Astrocyte of the spinal cord (primary cell): ENCODE measurements around the gene AMPD3.

ENCODE experiments used
- DNase-seq: peaks from one replicate; pipeline ENCODE4 v3.0.0; 2011; ENCODE audit warnings: low read depth, low spot score
- H3K4me3 ChIP-seq: 2 replicates; pipeline ENCODE4 v1.5.1; 2011; ENCODE audit warnings: low read depth, mild to moderate bottlenecking, low read length, moderate library complexity
- in situ Hi-C: cut with HindIII; loops from 2 replicates; pipeline ENCODE4 v1.10.0; 2017; ENCODE audit warnings: low sequenced_read_pairs
- TF ChIP-seq, protein P1 (sequence below): IDR thresholded peaks from 2 replicates; pipeline ENCODE4 v1.5.1; 2012; ENCODE audit warnings: low read depth, mild to moderate bottlenecking, low read length, inconsistent platforms

The AMPD3 gene

DNA sequence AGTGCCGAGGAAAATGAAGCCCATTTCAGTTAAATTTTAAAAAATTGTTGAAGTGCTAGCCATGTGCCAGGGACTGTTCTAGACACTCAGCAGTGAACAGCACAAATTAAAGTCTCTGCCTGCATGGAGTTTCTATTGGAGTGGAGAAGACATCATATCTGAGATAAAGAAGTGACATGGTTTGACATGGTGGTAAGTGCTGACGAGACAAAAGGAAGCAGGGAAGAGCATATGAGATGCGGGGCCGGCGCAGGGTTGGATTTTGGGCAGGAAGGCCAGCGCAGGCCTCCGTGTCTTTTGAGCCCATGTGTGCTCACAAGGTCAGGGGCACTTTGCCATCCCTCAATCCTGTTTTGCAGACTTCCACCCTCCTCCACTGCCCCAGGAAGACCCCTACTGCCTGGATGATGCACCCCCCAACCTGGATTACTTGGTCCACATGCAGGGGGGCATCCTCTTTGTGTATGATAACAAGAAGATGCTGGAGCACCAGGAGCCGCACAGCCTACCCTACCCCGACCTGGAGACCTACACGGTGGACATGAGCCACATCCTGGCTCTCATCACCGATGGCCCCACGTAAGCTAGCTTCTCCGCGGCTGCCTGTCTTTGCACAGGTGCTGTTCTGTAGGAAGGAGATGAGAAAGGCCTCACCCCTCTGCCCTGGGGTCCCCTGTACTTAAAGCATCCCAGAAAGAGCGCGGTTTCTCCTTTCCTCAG lies 29.6 kb downstream of the AMPD3 start:
- no peak for DNase-seq
- TF ChIP-seq, protein P1, sequence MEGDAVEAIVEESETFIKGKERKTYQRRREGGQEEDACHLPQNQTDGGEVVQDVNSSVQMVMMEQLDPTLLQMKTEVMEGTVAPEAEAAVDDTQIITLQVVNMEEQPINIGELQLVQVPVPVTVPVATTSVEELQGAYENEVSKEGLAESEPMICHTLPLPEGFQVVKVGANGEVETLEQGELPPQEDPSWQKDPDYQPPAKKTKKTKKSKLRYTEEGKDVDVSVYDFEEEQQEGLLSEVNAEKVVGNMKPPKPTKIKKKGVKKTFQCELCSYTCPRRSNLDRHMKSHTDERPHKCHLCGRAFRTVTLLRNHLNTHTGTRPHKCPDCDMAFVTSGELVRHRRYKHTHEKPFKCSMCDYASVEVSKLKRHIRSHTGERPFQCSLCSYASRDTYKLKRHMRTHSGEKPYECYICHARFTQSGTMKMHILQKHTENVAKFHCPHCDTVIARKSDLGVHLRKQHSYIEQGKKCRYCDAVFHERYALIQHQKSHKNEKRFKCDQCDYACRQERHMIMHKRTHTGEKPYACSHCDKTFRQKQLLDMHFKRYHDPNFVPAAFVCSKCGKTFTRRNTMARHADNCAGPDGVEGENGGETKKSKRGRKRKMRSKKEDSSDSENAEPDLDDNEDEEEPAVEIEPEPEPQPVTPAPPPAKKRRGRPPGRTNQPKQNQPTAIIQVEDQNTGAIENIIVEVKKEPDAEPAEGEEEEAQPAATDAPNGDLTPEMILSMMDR = no peak
- in situ Hi-C loops = no loop called here
- H3K4me3 ChIP-seq = no peak overlapping the region

DNA sequence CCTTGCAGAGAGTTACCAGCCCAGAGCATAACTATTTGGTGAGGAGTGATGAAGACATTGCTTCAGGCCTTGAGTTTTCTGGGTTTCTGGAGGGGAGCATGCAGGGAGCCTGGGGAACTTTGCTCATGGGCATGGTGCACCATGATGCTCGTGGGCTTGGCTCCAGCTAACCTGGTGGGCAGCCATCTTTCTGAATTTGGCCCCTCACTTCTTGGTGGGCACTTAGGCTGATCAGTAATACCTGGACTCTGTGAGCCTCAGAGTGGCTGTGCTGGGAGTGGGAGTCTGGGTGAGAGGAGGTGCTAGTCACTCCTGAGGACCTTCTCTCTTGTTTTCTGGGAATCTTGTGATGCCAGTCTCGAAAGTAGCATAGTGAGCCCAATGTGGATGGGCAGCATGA lies 30.6 kb downstream of the AMPD3 start:
- in situ Hi-C loops = no loop called here
- TF ChIP-seq, protein P1 = no peak
- H3K4me3 ChIP-seq = no peak overlapping the region
- no peak for DNase-seq

DNA sequence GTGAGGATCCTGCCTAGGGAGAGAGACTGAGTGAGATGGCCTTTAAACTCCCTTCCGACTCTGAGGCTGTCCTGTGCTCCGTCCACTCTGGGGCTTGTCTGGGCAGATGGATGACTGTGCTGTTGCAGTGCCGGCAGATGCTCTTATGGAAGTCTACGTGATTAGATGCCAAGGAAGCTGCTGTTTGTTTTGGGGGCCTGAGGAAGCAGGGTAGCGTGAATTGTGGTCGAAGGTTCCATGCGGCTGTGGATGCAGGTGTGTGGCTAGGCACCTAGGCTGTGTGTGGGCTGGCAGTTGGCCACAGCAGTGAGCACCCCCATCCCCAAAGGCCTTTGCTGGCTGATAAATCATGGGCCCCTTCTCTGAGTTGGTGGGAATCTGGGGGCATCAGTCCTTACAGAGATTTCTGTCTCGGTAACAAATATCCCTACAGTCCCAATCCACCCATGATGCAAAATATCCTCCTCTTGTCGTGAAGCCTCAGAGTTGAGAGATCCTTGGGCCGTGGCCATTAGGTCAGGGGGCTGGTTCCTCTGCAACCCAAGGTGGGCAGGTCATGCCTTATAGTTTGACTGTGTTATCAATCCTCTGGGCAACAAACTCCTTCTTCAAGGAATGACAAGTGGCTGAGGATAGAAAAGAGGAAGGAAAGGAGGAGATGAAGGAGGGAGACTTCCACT lies 31.2 kb downstream of the AMPD3 start:
- in situ Hi-C loops = no loop called here
- TF ChIP-seq, protein P1 = no peak

GRCh38 chr11:10487002-10487647 lies 32.1 kb downstream of the AMPD3 start:
- no peak overlapping the region for H3K4me3 ChIP-seq
- in situ Hi-C loops = no loop called here
- TF ChIP-seq, protein P1 = no peak
- DNase-seq = no peak

More for the DNA sequence above, 31.2 kb downstream of the AMPD3 start:
- no peak overlapping the region for H3K4me3 ChIP-seq
- no peak for DNase-seq

DNA sequence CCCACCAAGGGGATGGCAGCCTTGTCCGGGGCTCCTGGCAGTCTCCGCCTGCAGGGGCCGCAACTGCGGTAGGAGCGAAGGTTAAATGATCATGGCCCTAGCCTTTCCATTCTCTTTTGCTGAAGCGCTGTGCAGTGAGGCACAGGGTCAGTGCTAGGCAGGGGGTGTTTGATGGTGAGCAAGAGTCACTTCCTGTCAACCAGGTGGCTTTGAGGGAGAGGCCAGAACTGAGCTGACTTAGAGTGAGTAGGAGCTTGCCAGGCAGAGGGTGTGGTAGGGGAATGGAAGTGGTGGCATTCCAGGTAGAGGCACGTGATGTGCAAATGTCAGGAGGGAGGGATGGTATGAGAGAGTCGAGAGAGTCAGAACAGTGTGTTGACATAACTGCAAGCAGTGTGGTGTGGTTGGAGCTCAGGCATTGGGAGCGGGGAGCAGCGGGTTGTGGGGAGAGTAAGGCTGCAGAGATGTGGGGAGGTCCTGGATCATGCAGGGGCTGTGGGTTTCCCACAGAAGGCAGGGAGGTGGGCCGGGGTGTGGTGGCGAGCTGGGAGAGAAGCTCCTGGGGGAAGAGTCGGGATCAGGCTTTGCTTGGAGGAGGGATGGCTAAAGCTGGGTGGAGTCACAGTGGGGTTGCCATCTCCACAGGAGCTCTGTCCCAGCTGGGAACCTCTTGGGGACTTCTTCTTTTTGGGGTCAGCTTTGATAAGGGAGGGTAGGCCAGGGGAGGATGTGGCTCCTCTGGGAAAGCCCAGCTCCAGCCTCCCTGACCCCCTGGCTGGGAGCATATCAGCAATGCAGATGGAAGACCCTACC lies 33.3 kb downstream of the AMPD3 start:
- TF ChIP-seq, protein P1 = no peak
- DNase-seq = no peak
- in situ Hi-C loops = no loop called here
- no peak overlapping the region for H3K4me3 ChIP-seq
